Stromal cell of bone marrow (primary cell): ENCODE measurements around the gene CYBC1.

Source experiments
- DNase-seq: peaks from one replicate; pipeline ENCODE4 v3.0.0-alpha.2; 2012; ENCODE audit warnings: low read depth

CYBC1 gene

DNA sequence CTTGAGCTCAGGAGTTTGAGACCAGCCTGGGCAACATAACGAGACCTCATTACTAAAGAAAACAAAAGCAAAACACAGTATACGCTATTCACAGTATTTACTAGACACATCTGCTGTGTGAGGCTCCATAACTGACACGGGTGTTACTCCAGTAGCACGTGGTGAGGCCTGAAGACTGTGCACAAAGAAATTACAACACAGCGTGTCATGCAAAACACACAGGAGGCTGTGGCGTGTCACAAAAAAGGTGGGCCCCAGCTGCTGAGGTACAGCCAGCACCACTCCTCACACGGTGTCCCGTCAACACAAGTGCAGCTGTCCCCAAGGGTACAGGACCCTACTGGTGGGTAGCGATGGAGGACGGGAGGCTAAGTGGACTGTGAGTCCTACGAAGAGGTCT lies 2.7 kb downstream of the CYBC1 start:
- no peak for DNase-seq

DNA sequence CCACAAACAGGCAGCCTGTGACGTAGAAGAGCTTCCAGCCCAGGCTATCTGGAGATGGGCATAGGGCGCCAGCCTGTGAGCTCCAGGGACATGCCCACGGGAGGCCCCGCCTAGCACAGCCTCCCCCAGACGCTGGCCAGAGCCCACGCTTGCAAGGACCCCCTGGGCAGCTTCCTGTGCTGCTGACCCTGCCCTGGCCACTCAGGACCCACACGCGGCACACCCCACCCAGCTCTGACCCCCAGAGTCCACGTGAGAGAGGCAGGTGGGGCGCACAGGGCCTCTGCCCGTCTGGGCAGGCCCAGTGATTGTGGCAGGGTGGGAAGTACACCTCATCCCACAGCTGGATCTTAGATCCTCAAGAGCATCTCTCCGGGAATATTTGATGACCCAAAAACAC lies 3.9 kb downstream of the CYBC1 start:
- no peak for DNase-seq

DNA sequence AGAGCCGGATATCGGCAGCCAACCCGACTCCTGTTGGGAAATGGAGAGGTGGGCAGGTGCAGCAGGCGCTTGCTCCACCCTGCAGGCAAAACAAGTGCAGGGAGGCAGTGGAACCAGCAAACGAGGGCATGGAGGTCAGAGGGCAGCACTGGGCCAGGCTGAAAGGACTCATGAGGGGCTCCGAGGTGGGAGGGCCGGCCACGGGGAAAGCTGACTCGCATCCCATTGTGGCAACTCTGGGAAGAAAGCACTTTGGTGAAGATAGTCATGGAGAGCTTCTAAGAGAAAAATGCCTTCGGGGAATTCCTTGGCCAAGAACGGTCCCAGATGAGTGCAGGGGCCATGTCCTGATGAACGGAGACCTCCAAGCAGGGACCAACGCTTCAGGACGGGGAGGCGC lies 4.4 kb downstream of the CYBC1 start:
- DNase-seq = no peak

DNA sequence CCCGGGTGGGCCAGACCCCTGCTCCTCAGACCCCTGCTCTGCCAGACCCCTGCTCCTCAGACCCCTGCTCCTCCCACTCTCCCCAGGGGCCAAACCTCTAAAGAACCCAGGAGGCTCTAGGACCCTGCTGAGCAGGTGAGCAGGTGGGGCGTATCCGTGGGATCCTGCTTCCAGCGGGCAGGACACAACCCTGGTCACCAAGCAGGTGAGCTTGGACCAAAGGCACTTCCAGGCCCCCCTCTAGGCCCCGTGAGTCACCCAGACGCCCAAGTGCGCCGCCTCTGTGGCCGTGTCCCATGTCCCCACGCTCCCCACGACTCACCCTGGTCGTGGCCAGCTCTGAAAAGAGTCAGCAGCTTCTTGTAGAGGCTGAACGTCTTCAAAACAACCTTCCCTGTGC lies 5.0 kb downstream of the CYBC1 start:
- no peak for DNase-seq

DNA sequence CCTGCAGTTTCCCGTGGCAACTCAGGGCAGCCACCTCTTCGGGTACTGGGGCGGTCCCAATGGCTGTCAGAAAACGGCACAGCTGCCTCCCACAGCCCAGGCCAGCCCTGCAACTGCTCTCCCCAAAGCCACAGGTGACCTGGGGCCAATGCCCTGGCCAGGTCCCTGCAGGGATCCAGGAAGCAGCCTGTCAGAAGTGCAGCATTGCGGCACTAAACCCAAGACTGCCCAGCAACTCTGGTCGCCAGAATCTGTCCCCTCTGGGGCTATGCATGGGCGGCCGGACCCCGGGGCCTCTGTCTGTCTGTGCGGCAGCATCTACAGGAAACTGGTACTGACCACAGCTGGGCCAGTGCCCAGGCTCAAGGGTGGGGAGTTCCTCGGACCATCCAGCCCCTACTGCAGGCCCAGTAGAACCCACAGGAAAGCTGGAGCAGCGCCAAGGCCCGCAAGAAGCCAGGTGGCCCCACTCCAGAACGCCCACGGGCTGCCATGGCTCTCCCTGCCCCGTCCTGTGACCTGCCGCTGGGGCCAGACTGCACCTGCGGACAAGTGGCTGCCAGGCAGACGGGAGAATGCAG lies 5.5 kb downstream of the CYBC1 start:
- no peak for DNase-seq

DNA sequence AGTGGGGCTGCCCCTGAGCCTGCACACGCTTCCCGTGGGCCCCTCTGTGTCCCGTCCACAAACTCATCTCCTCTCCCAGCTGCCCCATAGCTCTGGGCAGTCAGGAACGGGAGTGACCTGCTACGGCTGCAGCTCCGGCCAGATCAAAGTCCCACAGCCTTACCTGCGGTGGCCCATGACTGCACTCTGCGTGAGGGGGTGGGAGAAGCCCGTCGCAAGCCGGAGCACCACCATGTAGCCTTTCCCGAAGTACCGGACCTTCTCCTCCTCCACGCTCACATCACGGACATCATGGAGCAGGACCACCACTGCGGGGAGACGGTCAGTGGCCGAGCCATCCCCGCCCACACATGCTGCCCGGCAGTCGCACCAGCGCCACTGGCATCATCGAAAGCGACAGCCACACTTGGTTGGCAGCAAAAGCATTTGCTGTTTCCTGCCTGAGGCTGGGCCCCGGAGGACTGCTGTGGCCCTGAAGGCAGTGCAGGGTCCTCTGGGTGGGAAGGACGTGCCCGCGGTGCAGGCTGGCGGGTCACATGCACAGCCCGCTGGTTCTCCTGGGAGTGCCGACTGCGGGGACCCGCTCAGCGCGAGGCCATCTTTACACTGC lies 6.2 kb downstream of the CYBC1 start:
- no peak for DNase-seq

DNA sequence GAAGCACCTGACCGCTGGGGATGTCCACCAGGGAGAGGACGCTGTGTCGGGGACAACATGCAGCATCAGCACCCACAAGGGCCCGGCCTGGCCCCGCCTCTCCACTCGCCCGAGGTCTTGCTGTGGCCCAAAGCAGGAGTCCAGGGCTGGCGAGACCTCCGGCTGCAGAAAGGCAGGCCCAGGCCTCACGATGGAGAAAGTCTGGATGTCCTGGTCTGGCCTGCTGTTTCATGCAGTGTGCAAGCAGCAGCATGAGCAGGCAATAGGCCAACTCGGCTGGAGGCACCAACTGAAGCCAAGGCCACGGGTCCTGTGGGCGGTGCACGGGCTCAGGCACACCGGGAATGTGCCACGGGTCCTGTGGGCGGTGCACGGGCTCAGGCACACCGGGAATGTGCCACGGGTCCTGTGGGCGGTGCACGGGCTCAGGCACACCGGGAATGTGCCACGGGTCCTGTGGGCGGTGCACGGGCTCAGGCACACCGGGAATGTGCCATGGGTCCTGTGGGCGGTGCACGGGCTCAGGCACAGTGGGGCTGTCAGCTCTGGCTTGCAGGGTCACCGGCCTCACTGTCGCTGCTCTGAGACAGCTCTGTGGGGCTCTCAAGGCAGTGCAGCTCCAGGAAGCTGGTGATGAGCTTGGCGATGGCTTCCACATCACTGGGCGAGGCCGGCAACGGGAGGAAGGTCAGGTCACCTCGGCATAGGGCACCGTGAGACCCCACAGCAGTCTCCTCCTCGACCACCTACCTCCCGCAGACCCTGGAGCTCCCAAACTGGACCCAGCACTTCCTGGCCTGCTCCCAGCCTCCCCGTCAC lies 6.9 kb downstream of the CYBC1 start:
- no peak for DNase-seq

DNA sequence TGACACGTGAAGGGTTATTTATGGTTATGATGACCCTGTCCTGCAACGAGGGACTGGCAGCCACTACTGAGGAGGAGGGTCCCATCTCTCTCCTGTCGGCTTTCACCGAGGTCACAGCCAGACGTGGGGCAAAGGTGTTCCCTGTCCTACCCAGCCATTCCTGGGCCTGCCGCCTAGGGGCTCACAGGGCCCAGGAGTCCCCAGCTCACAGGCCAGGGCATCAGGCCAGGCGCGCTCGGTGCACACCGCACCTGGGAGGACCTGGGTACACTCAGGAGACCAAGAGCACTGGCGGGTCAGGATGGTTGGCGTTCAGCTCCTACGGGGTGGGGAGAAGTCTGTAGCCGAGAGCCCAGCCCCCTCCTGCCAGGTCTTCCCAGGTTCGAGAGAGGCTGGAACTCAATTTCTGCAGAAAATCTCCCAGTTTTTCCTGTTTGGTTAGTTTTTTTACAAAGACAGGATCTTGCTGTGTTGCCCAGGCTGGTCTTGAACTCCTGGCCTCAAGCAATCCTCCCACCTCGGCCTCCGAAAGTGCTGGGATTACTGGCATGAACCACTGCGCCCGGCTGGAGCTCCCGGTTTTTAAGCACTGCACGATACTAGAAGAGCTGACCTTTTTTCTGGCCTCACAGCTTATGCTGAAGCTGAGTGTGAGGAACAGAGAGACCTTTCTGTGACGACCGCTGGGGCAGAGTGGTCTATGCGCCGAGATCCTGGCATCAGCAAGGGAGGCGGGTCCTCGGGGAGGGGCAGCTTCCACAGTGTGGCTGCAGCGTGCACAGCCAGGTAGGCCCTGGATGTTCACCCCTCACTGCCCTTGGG lies 7.7 kb downstream of the CYBC1 start:
- no peak for DNase-seq

DNA sequence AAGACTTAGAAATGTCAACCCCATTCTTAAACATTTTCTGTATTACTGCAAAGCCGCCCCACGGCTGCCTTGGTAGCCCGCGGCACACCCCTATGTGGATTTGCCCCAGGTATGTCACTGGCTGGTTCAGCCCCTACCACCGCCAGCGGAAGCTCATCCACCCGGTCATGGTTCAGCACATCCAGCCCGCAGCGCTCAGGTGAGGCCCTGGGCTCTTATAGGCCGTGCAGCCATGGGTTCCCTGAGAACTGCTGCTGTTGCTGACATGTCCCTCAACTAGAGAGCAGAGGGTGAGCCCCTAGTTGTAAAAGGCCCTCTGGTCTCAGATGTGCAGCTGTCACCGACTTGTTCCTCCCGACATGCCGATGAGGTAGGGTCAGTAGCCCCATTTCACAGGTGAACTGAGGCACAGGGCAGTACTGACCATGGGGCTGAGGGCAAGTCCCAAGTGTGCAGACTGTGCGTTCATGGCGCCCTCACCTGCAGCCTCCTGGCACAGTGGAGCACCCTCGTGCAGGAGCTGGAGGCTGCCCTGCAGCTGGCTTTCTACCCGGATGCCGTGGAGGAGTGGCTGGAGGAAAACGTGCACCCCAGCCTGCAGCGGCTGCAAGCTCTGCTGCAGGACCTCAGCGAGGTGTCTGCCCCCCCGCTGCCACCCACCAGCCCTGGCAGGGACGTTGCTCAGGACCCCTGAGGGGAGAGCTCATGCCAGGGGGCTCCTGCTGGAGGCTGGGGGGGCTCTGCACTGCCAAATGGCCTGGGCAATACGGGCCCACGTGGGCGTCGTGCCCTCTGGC lies 8.7 kb downstream of the CYBC1 start:
- no peak for DNase-seq

DNA sequence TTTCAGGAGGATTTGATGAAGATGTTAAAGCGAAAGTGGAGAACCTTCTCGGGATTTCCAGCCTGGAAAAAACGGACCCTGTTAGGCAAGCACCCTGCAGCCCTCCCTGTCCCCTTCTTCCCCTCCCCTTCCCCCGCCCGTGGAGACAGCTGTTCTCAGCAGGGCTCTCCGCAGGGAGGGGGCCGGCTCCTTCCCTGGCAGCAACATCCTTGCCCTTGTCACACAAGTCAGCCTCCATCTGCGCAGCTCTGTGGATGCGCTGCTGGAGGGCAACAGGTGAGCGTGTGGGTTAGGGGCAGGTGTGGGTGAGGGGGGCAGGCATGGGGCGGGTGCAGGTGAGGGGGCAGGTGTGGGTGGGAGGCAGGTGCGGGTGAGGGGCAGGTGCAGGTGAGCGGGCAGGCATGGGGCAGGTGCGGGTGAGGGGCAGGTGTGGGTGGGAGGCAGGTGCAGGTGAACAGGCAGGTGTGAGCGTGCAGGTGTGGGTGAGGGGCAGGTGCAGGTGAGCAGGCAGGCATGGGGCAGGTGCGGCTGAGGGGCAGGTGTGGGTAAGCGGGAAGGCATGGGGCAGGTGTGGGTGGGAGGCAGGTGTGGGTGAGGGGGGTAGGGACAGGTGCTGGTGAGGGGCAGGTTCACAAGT lies 9.4 kb downstream of the CYBC1 start:
- no peak for DNase-seq

DNA sequence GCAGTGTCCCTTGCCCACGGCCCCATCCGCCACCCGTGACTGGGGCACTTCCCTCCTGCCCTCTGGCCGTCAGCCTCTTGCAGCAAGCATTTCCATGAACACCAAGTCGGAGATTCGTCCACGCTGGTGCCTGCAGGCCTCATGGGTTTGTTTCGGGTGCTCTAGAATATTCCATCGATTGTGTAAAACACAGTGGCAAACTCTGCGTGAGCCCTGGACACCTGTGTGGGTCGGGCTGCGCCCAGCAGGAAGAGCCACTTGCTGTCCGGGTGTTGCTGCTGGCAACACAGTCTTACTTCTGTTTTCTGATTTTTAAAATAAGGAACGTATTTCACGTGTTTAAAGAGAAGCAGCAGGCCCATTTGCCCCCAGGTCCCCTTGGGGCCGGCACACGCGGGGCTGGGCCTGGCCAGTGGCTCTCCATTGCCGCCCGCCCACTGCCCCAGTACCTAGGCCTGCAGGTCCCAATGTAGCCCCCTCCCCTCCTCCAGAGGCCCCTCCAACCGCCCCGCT lies 10.0 kb downstream of the CYBC1 start:
- DNase-seq = no peak

DNA sequence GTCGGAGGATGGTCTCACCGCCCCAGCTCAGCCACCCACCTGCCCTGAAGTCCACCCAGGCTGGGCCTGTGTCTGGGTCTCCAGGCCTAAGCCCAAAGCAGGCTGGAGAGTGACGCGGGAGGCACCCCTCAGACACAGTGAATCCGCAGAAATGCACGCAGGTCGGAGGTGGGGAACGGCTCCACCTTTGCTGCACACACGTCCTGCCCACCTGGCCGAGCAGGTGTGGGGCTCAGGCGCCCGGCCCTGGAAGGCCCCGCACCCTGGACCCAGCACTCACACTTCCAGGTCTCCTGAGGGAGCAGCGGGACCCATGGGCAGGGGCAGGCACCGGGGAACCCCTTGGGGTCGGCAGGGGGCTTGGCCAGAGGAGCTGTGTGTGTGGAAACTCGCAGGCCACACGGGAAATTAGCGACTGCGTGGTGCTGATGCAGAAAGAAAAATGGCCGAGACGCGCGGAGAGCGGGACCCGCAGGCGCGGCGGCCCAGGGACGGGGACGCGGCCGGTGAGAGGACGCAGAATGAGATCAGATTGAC lies 10.7 kb downstream of the CYBC1 start:
- no peak for DNase-seq

DNA sequence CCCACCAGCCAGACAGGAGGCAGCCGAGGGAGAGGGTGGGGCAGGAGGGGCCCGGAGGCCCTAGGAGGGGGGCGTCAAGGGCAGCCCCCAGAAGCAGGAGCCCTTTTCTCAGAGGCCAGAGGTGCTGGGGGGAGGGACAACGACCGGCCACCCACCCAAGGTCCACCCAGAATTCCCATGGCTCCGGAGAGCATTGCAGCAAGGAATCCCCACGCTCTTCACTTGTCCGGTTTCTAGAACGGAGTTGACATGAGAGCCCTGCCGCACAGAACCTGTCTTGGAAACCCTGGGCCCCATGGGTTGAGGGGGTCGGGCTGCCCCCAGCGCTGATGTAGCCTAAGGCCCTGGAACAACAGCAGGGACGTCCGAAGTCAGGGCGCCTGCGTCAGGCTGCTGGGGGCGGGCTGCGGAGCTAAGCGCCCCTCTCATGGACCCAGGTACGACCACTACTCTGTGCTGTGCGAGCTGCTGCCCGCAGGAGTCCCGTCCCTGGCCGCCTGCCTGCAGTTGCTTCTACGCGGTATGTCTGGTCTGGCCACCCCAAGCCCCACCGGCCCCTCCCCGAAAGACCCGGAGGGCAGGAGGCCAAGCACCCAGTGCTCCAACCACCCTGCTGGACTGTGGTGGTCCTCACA lies 11.2 kb downstream of the CYBC1 start:
- no peak for DNase-seq

DNA sequence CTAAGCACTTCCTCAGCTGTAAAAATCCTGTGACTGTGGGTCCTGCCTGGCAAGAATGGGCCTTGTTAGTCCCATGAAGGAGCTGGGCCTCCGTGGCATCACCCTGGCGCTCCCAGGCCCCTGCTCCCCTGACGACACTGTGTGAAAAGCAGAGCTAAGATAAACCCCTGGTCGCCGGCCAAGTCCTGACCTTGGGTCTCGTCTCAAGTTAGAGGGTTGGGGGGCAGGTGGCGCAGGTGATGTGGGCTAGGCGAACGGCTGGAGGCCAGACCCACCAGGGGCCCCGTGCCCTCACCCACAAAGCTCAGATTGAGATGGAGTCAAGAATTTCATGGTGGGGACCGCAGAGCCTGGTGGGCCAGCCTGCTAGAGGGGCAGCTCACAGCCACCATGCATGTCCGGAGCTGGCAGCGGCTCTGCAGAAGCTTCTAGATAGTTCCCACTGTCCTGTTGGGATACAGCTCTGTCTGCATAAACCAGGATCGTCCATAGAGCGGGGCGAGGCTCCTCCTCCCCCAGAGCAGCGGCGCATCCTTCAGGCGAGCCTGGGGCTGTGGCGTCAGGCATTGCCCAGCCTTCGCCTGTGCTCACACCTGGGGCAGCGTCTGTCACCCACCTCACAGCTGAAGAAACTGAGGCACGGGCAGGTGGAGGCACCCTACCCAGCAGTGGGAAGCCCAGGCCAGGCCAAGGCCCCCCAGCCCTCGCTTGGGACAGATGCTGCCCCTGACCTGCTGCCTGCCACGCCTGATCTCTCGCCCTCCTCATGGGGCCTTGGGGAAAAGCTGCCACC lies 12.0 kb downstream of the CYBC1 start:
- no peak for DNase-seq

DNA sequence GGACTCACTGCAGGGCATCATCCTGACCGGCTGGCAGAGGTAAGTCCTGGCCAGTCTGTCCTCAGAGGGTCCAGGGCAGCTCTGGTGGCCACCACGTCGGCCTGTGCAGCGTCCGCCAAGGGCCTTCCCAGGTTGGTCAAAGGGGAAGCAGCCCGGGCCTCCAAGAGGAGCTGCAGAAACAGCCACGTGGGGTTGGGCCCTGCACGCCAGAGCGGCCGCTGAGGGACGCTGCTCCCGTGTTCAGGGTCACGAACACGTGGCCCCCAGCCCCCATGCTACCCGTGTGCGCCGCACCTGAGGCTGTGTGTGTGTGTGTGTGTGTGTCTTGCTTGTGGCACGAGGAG lies 13.3 kb downstream of the CYBC1 start:
- DNase-seq = no peak

DNA sequence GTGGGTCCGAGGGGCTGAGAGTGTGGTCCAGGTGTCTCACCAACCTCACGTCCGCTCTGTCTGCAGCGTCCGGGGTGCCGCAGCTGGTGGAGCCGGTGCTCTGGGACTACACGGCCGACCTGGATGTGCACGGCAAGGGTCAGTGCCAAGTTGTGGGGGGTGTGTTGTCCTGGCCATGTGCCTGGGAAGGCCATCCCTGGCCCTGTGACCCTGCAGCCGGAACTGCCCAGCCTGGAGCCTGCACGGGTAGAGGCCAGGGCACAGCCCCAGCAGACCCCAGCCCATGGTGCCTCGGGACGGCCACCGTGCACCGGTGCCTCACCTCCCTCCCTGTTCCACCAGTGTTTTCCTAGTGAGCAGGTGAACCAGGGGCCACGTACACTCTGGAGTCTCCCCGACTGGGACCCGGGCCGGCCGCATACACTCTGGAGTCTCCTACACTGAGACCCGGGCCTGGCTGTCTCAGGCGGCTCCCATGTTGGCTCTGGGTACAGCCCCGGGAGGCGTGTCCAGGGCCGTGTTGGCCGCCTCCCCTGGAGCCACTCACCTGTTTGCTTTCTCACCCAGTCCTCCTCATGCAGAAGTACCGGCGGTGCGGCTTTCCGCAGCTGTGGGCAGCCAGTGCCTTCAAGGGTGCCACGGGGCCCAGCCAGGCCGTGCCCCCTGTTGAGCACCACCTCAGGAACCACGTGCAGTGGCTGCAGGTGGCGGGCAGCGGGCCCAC lies 13.8 kb downstream of the CYBC1 start:
- DNase-seq = no peak

DNA sequence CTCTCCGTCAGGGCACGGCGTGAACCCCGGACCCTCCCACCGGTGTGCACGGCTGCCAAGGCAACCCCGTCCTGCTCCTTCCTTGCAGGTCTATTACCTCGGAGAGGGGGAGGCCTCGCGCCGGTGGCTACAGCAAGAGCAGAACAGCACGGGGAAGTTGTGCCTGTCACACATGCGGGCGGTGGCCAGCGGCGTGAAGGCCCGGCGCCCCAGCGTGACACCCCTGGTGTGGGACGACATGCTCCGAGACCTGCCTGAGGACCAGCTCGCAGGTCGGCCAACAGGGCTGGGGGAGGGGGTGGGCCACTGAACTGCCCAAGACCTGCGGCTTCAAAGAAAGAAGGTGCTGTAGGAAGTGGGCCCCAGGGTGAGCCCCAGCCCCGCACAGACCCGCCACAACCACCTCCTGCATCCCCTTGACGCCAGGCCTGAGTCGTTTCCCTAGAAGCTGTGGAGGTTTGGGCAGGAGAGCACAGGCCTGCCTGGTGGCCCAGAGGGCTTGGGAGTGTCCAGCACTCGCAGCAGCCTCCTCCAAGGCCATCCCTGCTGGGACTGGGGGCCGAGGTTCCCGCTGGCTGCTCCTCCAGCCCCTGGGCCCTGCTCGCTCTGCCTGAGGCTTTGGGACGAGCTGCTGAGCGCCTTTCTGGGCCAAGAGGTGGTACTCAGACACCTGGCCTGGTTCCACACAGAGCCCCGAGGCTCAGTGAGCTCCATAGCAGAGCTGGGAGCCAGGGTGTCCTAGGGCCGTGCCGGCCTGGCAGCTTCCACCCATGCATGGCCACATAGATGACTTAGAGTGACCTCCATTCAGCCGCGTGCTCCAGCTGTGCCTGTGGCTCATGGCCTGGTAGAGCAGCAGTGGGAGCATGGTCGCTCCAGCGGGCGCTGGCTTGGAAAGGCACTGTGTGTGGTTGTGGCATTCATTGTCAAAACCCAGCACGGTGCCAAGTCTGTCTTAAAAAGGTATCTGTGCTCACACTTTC lies 14.7 kb downstream of the CYBC1 start:
- no peak for DNase-seq

DNA sequence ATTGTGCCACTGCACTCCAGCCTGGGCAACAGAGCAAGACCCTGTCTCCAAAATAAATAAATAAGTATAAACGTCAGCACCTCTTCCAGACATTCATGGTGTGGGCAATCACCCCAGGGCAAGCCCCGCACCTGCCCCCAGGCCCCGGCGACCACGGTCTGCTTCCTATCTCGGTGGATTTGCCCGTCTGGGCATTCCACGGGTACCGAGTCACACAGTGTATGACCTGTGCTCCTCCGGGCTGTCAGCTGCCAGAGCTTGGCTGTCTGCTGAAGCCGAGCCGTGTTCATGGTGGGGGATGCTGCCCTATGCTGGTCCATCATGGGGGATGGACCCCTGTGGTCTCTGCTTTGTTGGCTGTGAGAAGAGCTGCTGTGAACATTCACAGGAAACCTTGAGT lies 15.4 kb downstream of the CYBC1 start:
- DNase-seq = no peak
